HepG2 (cell line): Measurements from ENCODE around the gene SULT2A1. TPM values are rescaled to one million over a fixed set of nuclear protein-coding genes. Genes with fewer than 3 reads are reported as not detected.
A peak's percentile ranks its signal among the peaks of the same experiment; 100 is the strongest.

Experiments
- ARID3A ChIP-seq: IDR thresholded peaks from 2 replicates; pipeline ENCODE4 v1.6.1; 2012; ENCODE audit warnings: low read depth, low read length, improper control_type of control experiment
- BRD4 ChIP-seq: sonication (generic); formaldehyde crosslinking; IDR thresholded peaks from 2 replicates; pipeline ENCODE4 v1.4.0; 2020; ENCODE audit warnings: missing genetic modification reagents
- CAMTA2 ChIP-seq: sonication (generic); formaldehyde crosslinking; IDR thresholded peaks from 2 replicates; pipeline ENCODE4 v1.4.0; 2020; ENCODE audit warnings: mild to moderate bottlenecking, missing genetic modification reagents, borderline replicate concordance
- CCAR2 ChIP-seq: fragments of 200-400 bp; formaldehyde crosslinking; optimal IDR thresholded peaks from 2 replicates; pipeline ENCODE3; 2018; ENCODE audit warnings: low read depth, mild to moderate bottlenecking, low read length, moderate library complexity
- DPF2 ChIP-seq: sonication (generic); formaldehyde crosslinking; IDR thresholded peaks from 2 replicates; pipeline ENCODE4 v1.4.0; 2020; ENCODE audit warnings: mild to moderate bottlenecking, low read depth, missing genetic modification reagents, borderline replicate concordance
- DZIP1 ChIP-seq: sonication (generic); formaldehyde crosslinking; IDR thresholded peaks from 2 replicates; pipeline ENCODE4 v1.5.0; 2020; ENCODE audit warnings: mild to moderate bottlenecking, missing genetic modification reagents
- ETV6 ChIP-seq: sonication (generic); formaldehyde crosslinking; conservative IDR thresholded peaks from 2 replicates; pipeline ENCODE4 v1.4.0; 2020; ENCODE audit warnings: missing genetic modification reagents
- GATA4 ChIP-seq: sonication (generic); IDR thresholded peaks from 2 replicates; pipeline ENCODE4 v1.6.1; 2016; ENCODE audit warnings: antibody characterized with exemption, low read depth, borderline replicate concordance
- HMGXB4 ChIP-seq, 2 experiments: sonication (generic) in 1 of 2; formaldehyde crosslinking in 1 of 2; IDR thresholded peaks; 2 replicates each; pipeline versions ENCODE4 v1.4.0 to v1.6.1; 2018 to 2020; ENCODE audit warnings: missing genetic modification reagents in 2 of 2, borderline replicate concordance in 1 of 2, low read depth in 1 of 2, mild to moderate bottlenecking in 1 of 2, missing biosample characterization in 1 of 2
- HNRNPL ChIP-seq: fragments of 200-400 bp; formaldehyde crosslinking; IDR thresholded peaks from 2 replicates; pipeline ENCODE4 v1.6.1; 2017; ENCODE audit warnings: mild to moderate bottlenecking, low read depth, low read length
- HNRNPLL ChIP-seq: fragments of 200-400 bp; formaldehyde crosslinking; IDR thresholded peaks from 2 replicates; pipeline ENCODE4 v1.6.1; 2017; ENCODE audit warnings: mild to moderate bottlenecking, low read depth, low read length; ENCODE audit not compliant: poor library complexity, severe bottlenecking
- IRF2 ChIP-seq: IDR thresholded peaks from 2 replicates; pipeline ENCODE4 v1.6.1; 2018; ENCODE audit warnings: missing genetic modification reagents, missing compliant biosample characterization
- KAT7 ChIP-seq: IDR thresholded peaks from 2 replicates; pipeline ENCODE4 v1.6.1; 2018; ENCODE audit warnings: borderline replicate concordance, missing compliant biosample characterization
- KDM5A ChIP-seq: fragments of 200-600 bp; sonication (generic); IDR thresholded peaks from 2 replicates; pipeline ENCODE4 v1.7.0; 2018; ENCODE audit warnings: antibody characterized with exemption, mild to moderate bottlenecking, low read length, borderline replicate concordance
- KDM6A ChIP-seq: IDR thresholded peaks from 2 replicates; pipeline ENCODE4 v1.6.1; 2016; ENCODE audit warnings: low read depth
- SIN3A ChIP-seq: IDR thresholded peaks from 2 replicates; pipeline ENCODE4 v1.6.1; 2011; ENCODE audit warnings: low read depth, mild to moderate bottlenecking, control low read depth, low read length, borderline replicate concordance
- SP1 ChIP-seq, 2 experiments: fragments of 450-650 bp in 1 of 2; sonication (generic) in 1 of 2; formaldehyde crosslinking in 1 of 2; IDR thresholded peaks; 2 replicates each; pipeline versions ENCODE4 v1.4.0 to v1.6.1; 2016 to 2020; ENCODE audit warnings: missing genetic modification reagents in 1 of 2
- TAF15 ChIP-seq: fragments of 200-400 bp; formaldehyde crosslinking; IDR thresholded peaks from one replicate; pipeline ENCODE4 v1.6.1; 2018; ENCODE audit warnings: mild to moderate bottlenecking, low read depth, low read length; ENCODE audit not compliant: poor library complexity, severe bottlenecking
- WIZ ChIP-seq: sonication (generic); formaldehyde crosslinking; IDR thresholded peaks from 2 replicates; pipeline ENCODE4 v1.5.1; 2020; ENCODE audit warnings: mild to moderate bottlenecking, missing genetic modification reagents
- ZNF331 ChIP-seq: sonication (generic); formaldehyde crosslinking; IDR thresholded peaks from 2 replicates; pipeline ENCODE4 v1.4.0; 2020; ENCODE audit warnings: missing genetic modification reagents
- ZNF710 ChIP-seq: sonication (generic); formaldehyde crosslinking; IDR thresholded peaks from 2 replicates; pipeline ENCODE4 v1.5.0; 2020; ENCODE audit warnings: mild to moderate bottlenecking, missing genetic modification reagents, borderline replicate concordance
- ZNF839 ChIP-seq: sonication (generic); formaldehyde crosslinking; IDR thresholded peaks from 2 replicates; pipeline ENCODE4 v1.4.0; 2020; ENCODE audit warnings: missing genetic modification reagents, mild to moderate bottlenecking, borderline replicate concordance
- polyA plus RNA-seq, 8 experiments: library from polyadenylated mRNA; depleted of rRNA in 3 of 8; stranded (reverse) in 7 of 8; unstranded in 1 of 8; fragments of >200 nt; fragmentation: Illumina TruSeq in 4 of 8; extraction: Trizol in 4 of 8; gene quantifications; 2 replicates each; pipeline versions ENCODE4 v1.2.1 to v1.2.3, GENCODE V29; 2011 to 2016; ENCODE audit warnings: low read depth in 4 of 8, missing spikeins in 1 of 8, mixed read lengths in 1 of 8; ENCODE audit not compliant: insufficient read depth in 1 of 8
- total RNA-seq, 5 experiments: library from RNA; depleted of rRNA; stranded (reverse); fragments of >200 nt; fragmentation: Illumina TruSeq; extraction: Trizol; gene quantifications; 2 replicates each; pipeline ENCODE4 v1.2.3, GENCODE V29; 2016; ENCODE audit warnings: low read depth in 1 of 5

SULT2A1 gene
- total and polyA plus RNA-seq, 2 of the 13 experiments (the other 11 are each of a cell fraction or from before 2014, with no cell fraction given), result 137 to 193 TPM

GRCh38 chr19:47886010-47886559 lies at the start of gene SULT2A1 (continued):
- peak; percentile 73; the same call in 1 of the 2 replicates for TF ChIP-seq DPF2 (CRISPR knock-in tag)
- TF ChIP-seq SP1 (IDR thresholded peaks at IDR 0.05), result no peak
- TF ChIP-seq SP1 (CRISPR knock-in tag; IDR thresholded peaks at IDR 0.05), result no peak
- TF ChIP-seq HNRNPL, result no peak
- TF ChIP-seq KAT7, result no peak
- peak; percentile 93 for TF ChIP-seq ARID3A
- no peak for TF ChIP-seq ZNF839
- TF ChIP-seq ZNF710 (CRISPR knock-in tag), result peak; percentile 62; the same call in 1 of the 2 replicates
- peak; percentile 81 for TF ChIP-seq ZNF331 (CRISPR knock-in tag)
- no peak for TF ChIP-seq WIZ
- TF ChIP-seq BRD4 (CRISPR knock-in tag), result no peak
- no peak for TF ChIP-seq CAMTA2 (CRISPR knock-in tag)
- TF ChIP-seq CCAR2, result no peak
- peak; percentile 74; the same call in 1 of the 2 replicates for TF ChIP-seq GATA4
- TF ChIP-seq SIN3A, result no peak
- no peak for TF ChIP-seq TAF15
- TF ChIP-seq HMGXB4 (CRISPR knock-in tag; IDR thresholded peaks at IDR 0.05; ENCODE audit: borderline replicate concordance in 1 of 2, low read depth in 1 of 2), result peak; percentile 47 to 72; a peak in 2 of 4 replicates
- TF ChIP-seq IRF2, result peak; percentile 82
- no peak for TF ChIP-seq HNRNPLL
- no peak for TF ChIP-seq KDM5A
- TF ChIP-seq DZIP1 (CRISPR knock-in tag), result no peak
- no peak for TF ChIP-seq ETV6 (CRISPR knock-in tag)
- peak; percentile 37; the same call in 1 of the 2 replicates for TF ChIP-seq KDM6A (CRISPR knock-in tag)
